Kidney (tissue), 14 donors: ENCODE results near the gene CDK6. TPM values are rescaled to one million over a fixed set of nuclear protein-coding genes. Genes with fewer than 3 reads are reported as not detected.

Experiments used
- DNase-seq, 5 donors: peaks; one replicate each; pipeline ENCODE4 v3.0.0-alpha.2; 2013 to 2020
- FAIRE-seq: peaks from 2 replicates; lab custom pipeline; 2012; peaks lifted over from hg19 to GRCh38; lab: Jason Lieb, UNC
- H3K27ac ChIP-seq, 2 donors: one replicate each; pipeline ENCODE4 v1.7.0; 2013; ENCODE audit warnings: low read depth in 2 of 2, low read length in 2 of 2, inconsistent platforms in 1 of 2
- H3K27me3 ChIP-seq: one replicate; pipeline ENCODE4 v1.7.1; 2013; ENCODE audit warnings: low read length, inconsistent platforms; ENCODE audit not compliant: control insufficient read depth, insufficient read depth
- H3K36me3 ChIP-seq, 3 donors: one replicate each; pipeline versions ENCODE4 v1.7.0 to v1.7.1; 2013; ENCODE audit warnings: low read length in 3 of 3, control low read depth in 1 of 3, inconsistent platforms in 1 of 3; ENCODE audit not compliant: insufficient read depth in 3 of 3, control insufficient read depth in 2 of 3
- H3K4me1 ChIP-seq, 3 donors: one replicate each; pipeline versions ENCODE4 v1.7.0 to v1.7.1; 2013; ENCODE audit warnings: low read length in 3 of 3, inconsistent platforms in 1 of 3, low read depth in 1 of 3; ENCODE audit not compliant: control insufficient read depth in 2 of 3, insufficient read depth in 2 of 3
- H3K4me3 ChIP-seq, 3 donors: one replicate each; pipeline versions ENCODE4 v1.7.0 to v1.8.1; 2013; ENCODE audit warnings: low read length in 3 of 3, control low read depth in 1 of 3, inconsistent platforms in 1 of 3
- H3K9ac ChIP-seq, 3 donors: one replicate each; pipeline versions ENCODE4 v1.7.0 to v1.7.1; 2013; ENCODE audit warnings: low read length in 3 of 3, control low read depth in 1 of 3, inconsistent platforms in 1 of 3
- H3K9me3 ChIP-seq, 3 donors: one replicate each; pipeline versions ENCODE4 v1.7.0 to v1.7.1; 2013; ENCODE audit warnings: low read length in 3 of 3, control low read depth in 1 of 3, inconsistent platforms in 1 of 3; ENCODE audit not compliant: control insufficient read depth in 2 of 3, insufficient read depth in 1 of 3
- intact Hi-C: fragments of 100-400 bp; cut with DNase I; formaldehyde crosslinking; loops from one replicate; pipeline ENCODE4 v1.11.1; 2022
- polyA plus RNA-seq: library from polyadenylated mRNA; stranded (reverse); fragments of 350-450 nt; fragmentation: Illumina TruSeq; extraction: RNeasy Lipid Tissue Mini Kit (QIAGEN cat#74804); gene quantifications from one replicate; pipeline ENCODE4 v1.2.3, GENCODE V29; 2014; ENCODE audit warnings: low read depth, low replicate concordance; ENCODE audit not compliant: insufficient read depth
- total RNA-seq: library from RNA; stranded (reverse); fragmentation: NEBNext Ultra II Directional; extraction: Animal tissue kit (Norgen Biotek cat#: 25700); gene quantifications from one replicate; pipeline ENCODE4 v1.2.1, GENCODE V29; 2021
- TF ChIP-seq, protein P1 (sequence below): IDR thresholded peaks from 3 replicates; pipeline ENCODE4 v1.5.1; 2012; ENCODE audit warnings: mild to moderate bottlenecking, moderate library complexity, borderline replicate concordance; ENCODE audit not compliant: insufficient read depth; ENCODE audit errors: extremely low read depth
- donor health status: control.
- donor health status: control.
- donor health status: control.
- donor health status: control.
- donor health status: control.
- donor health status: DM: yes; HTN: yes; CAD: no.
- donor health status: Normal renal cell carcinoma (clear cell type).

The CDK6 gene
- total and polyA plus RNA-seq, 2 donors from 2014 or later, result 3.6 to 20.8 TPM

DNA sequence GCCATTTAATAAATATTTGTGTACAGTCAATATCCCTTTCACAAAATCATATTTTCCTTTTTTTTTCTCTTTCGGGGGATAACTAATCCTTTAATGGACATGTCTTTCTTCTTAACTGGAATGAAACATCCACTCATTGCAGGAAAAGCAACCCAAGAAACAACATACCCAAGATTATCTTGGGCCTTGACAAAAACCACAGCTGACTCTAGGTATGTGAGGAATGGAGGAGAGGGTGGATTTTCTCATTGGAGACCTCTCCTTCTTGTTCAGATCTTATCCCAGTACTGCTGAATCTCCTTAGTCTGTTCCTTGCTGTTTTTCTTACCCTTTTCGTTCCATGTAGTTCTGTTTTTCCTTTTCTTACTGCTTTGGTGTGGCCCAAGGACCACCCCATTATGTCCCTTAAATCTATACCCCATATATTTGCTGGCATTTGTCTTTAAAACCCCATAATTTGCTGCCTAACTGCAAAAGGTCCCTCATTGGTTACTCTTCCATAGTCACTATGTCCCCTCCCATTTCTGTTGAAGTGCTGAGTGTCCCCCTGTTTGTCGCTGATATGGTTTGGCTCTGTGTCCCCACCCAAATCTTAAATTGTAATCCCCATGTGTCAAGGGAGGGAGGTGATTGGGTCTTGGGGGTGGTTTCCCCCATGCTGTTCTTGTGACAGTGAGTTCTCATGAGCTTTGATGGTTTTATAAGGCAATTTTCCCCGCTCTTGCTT, 6.8 kb upstream of the CDK6 start:
- DNase-seq, result no peak
- TF ChIP-seq, protein P1, sequence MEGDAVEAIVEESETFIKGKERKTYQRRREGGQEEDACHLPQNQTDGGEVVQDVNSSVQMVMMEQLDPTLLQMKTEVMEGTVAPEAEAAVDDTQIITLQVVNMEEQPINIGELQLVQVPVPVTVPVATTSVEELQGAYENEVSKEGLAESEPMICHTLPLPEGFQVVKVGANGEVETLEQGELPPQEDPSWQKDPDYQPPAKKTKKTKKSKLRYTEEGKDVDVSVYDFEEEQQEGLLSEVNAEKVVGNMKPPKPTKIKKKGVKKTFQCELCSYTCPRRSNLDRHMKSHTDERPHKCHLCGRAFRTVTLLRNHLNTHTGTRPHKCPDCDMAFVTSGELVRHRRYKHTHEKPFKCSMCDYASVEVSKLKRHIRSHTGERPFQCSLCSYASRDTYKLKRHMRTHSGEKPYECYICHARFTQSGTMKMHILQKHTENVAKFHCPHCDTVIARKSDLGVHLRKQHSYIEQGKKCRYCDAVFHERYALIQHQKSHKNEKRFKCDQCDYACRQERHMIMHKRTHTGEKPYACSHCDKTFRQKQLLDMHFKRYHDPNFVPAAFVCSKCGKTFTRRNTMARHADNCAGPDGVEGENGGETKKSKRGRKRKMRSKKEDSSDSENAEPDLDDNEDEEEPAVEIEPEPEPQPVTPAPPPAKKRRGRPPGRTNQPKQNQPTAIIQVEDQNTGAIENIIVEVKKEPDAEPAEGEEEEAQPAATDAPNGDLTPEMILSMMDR, result no peak
- Histone ChIP-seq H3K9ac (no peak overlapping the region), H3K4me3 (no peak overlapping the region), H3K9me3 (no peaks in the 10 kb centered on the region), H3K4me1 (no peaks in the 10 kb centered on the region), H3K27me3 (no peaks in the 10 kb centered on the region), H3K27ac (no peak overlapping the region), H3K36me3 (no peaks in the 10 kb centered on the region)
- no peak for FAIRE-seq
- intact Hi-C loops, result no loop called here

DNA sequence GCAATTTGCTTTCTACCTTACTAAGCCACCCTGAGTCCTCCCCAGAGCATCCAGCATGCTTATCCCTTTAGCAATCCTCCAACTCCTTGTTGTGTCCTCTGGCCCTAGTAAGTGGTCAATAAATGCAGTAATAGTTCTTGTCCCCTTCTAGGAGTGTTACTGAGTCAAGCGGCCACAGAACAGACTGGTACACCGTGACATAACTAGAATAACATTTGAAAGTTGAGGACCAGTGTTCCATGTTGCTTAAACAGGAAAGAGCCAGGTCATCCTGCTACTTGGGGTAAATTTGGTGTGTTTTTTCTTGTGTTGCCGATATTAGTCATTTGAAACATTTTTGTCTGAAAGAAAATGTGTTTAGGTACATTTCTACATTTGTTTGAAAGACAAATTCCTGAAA, 4.8 kb upstream of the CDK6 start:
- H3K27ac ChIP-seq, result no peak overlapping the region
- H3K4me3 ChIP-seq, result no peak overlapping the region
- FAIRE-seq, result no peak
- H3K9ac ChIP-seq, result no peak overlapping the region
- H3K27me3 ChIP-seq, result no peaks in the 10 kb centered on the region
- no peaks in the 10 kb centered on the region for H3K9me3 ChIP-seq
- intact Hi-C loops, result no loop called here
- no peak for DNase-seq
- TF ChIP-seq, protein P1, result no peak
- no peaks in the 10 kb centered on the region for H3K36me3 ChIP-seq
- H3K4me1 ChIP-seq, result no peaks in the 10 kb centered on the region

DNA sequence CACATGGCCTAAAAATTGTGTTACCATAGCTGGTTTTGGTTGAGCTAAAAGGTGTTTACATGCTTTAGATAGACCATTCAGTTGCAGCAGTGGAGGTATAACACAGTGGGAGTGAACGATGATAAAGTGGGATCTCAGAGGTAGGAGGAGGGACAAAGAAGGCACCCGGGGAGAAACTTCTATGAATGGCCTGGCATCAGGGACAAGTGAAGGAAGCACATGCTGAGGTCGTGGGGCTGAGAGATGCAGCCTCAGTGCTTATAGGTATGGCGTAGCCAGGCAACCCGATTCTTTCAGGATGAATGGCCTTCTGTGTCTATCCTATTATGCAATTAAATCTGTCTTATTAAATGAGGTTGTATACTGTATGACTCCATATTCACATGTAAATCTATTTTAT, 3.9 kb upstream of the CDK6 start:
- no peaks in the 10 kb centered on the region for H3K4me1 ChIP-seq
- intact Hi-C loops, result no loop called here

More for the DNA sequence above, 3.9 kb upstream of the CDK6 start:
- Histone ChIP-seq H3K36me3 (no peaks in the 10 kb centered on the region), H3K27me3 (no peaks in the 10 kb centered on the region), H3K4me3 (no peak overlapping the region), H3K9ac (no peak overlapping the region), H3K27ac (no peak overlapping the region), H3K9me3 (no peaks in the 10 kb centered on the region)
- DNase-seq (no peak), FAIRE-seq (no peak)
- TF ChIP-seq, protein P1, result no peak
